K562 treated with DMSO at 1 percent for 4 hours (cell line): ENCODE data around the gene RFX1. TPM values are rescaled to one million over a fixed set of nuclear protein-coding genes. Genes with fewer than 3 reads are reported as not detected.

Experiments
- total RNA-seq: library from RNA; unstranded; fragments of 300-600 nt; gene quantifications from 2 replicates; pipeline ENCODE4 v1.2.3, GENCODE V29; 2022; ENCODE audit not compliant: insufficient read depth

Gene RFX1
- 7.1 and 24.9 TPM in 2 replicates for total RNA-seq

DNA sequence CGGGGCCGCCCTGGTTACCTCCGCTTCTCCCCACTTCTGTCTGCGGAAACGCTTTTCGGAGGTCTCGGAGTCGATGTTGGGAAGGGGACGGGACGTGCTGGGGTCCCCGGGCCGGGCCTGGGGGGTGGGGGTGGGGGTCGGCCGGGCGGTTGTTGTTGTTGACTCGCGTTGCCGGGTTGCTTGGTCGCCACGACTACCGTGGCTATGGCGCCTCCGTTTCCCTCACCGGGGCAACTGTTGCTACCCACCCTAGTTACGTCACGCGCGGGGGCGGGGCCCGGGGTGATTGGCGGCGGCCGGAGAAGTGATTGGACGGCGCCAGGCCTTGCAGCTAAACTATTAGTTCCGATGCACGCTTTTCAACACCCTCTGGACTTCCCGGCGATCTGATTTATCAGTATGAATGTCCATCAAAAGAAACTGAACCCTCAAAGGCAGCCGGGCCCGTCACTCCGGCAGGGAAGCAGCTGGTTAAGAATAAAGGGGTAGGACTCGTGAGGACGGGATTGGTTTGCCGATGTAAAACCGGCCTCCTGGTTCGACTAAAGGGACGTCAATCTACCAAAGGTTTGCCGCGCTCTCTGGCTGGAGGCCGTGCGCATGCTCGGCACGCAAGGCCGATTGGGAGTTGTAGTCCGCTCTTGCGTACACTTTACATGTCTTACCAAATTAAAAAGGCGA is at the start of gene RFX1:
RFX1 (minus strand) TSS at position 236 of the 681 bp plus-strand sequence. CDS start 12,477 bp downstream, outside the sequence.

GRCh38 chr19:14031719-14032480 is 25.8 kb upstream of the RFX1 start, which contains the start of gene IL27RA:
IL27RA (plus strand) TSS chr19:14031762; CDS start chr19:14031873, 111 bp downstream.

GRCh38 chr19:14027856-14028450 is 21.8 kb upstream of the RFX1 start, which contains the start of gene RLN3:
RLN3 (plus strand) TSS chr19:14028148; CDS start chr19:14028205, 57 bp downstream.

DNA sequence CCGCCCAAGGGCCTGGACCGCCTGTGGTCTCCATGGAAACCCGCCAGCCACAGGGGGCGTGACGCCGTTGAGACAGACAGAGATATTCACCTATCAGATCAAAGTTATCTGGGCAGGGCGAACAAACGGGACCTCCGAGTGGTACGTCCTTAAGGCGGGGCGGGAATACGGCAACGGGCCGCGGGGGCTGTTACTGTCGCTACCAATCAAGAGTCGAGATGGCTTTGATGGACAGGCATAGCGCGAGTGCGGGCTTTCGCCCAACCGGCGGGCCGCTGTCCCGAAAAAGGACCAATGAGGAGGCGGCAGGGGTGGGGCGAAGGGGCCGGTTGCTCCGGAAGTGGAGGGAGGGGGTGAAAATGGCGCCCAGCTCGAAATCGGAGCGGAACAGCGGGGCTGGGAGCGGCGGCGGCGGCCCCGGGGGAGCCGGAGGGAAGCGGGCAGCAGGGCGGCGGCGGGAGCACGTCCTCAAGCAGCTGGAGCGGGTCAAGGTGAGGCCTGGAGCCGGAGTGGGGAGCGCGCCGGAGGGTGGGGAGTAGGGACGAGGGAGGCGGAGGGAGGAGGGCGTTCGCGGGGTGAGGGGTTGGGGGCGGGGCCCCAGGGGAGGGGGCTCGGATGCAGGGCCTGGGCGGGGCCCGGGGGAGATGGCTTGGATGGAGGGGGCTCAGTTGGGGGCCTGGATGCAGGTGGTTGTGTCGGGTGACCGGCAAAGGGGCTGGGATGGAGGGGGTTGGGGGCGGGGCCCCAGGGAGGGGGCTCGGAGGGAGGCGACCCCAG is 53.8 kb downstream of the RFX1 start, which contains the start of gene DCAF15:
DCAF15 (plus strand) TSS at position 356 of the 777 bp plus-strand sequence; CDS start at position 360, 4 bp downstream.

GRCh38 chr19:13938301-13939064 is 67.6 kb downstream of the RFX1 start, which contains the start of gene PODNL1:
PODNL1 (minus strand) TSS chr19:13938417; CDS start chr19:13938181, 236 bp downstream.

Other genes starting within 250 kb of the RFX1 start
- gene MRI1, start 241.8 kb downstream of the RFX1 start, total RNA-seq = 24.1 and 34.3 TPM in 2 replicates
- gene C19orf53, start 231.9 kb downstream of the RFX1 start, total RNA-seq = 122 and 125 TPM in 2 replicates
- gene ZSWIM4, start 210.9 kb downstream of the RFX1 start, total RNA-seq = 7.2 and 11.3 TPM in 2 replicates
- gene NANOS3, start 129.2 kb downstream of the RFX1 start, total RNA-seq = not detected in 2 replicates
- 6.6 and 9.7 TPM in 2 replicates for gene BRME1, start 100.2 kb downstream of the RFX1 start, total RNA-seq
- 26.0 and 35.1 TPM in 2 replicates for gene CC2D1A, start 100.1 kb downstream of the RFX1 start, total RNA-seq
- 0.74 and 2.7 TPM in 2 replicates for gene PODNL1, start 67.9 kb downstream of the RFX1 start, total RNA-seq
- 54.7 and 55.8 TPM in 2 replicates for gene DCAF15, start 53.8 kb downstream of the RFX1 start, total RNA-seq
- not detected in 2 replicates for gene RLN3, start 21.8 kb upstream of the RFX1 start, total RNA-seq
- gene IL27RA, start 25.4 kb upstream of the RFX1 start, total RNA-seq = 19.2 and 23.6 TPM in 2 replicates
- 6.3 and 11.4 TPM in 2 replicates for gene PALM3, start 55.8 kb upstream of the RFX1 start, total RNA-seq
- 4.5 and 5.4 TPM in 2 replicates for gene MISP3, start 66.5 kb upstream of the RFX1 start, total RNA-seq
- gene C19orf67, start 79.5 kb upstream of the RFX1 start, total RNA-seq = not detected in 2 replicates
- 38.6 and 45.3 TPM in 2 replicates for gene SAMD1, start 84.4 kb upstream of the RFX1 start, total RNA-seq
- 76.7 and 78.9 TPM in 2 replicates for gene PRKACA, start 111.4 kb upstream of the RFX1 start, total RNA-seq
- 167 and 228 TPM in 2 replicates for gene ASF1B, start 130.3 kb upstream of the RFX1 start, total RNA-seq
- 20.1 and 26.8 TPM in 2 replicates for gene ADGRL1, start 199.8 kb upstream of the RFX1 start, total RNA-seq